AG09319 (cell line): Measurements from ENCODE around the gene PODXL2.

Source experiments
- DNase-seq: peaks from one replicate; pipeline ENCODE4 v3.0.0-alpha.2; 2010; ENCODE audit warnings: low read depth; ENCODE audit errors: extremely low read depth
- TF ChIP-seq, protein P1 (sequence below): IDR thresholded peaks from 2 replicates; pipeline ENCODE4 v1.5.1; 2011; ENCODE audit warnings: low read depth, mild to moderate bottlenecking, inconsistent platforms, low read length, moderate library complexity

The PODXL2 gene

DNA sequence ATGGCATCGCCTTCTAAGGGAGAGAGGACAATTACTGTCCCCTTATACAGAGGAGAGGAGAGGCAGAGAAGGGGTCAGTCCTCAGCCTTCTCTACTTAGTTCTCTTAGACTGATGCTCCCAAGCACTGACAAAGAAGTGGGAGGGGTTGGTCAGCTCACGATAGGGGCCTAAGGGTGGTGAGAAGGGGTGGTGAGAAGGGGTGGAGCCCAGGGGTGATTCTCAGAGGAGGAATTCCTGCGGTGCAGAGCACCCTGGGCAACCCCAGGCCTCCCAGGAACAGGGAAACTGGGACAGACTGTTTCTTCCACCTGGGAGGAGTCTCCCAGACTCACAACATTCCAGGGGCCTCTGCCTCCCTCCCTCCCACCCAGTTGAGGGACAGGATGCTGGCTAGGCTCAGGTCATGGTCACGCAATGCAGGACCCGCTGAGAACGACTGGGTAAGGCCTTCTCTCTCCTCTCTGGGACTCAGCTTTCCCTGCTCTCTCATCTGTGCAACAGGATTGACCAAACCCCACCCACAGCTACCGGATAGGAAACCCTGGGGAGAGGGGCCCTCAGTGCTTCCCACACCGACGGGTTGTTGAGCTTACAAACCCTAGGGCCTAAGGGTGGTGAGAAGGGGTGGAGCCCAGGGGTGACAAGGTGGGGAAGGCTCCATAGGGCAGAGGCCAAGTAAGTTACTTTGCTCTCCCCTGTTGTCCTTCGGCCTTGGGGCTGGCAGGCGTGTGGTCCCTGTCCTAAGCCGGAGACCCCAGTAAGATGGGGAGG is 40.0 kb upstream of the PODXL2 start:
- TF ChIP-seq, protein P1, sequence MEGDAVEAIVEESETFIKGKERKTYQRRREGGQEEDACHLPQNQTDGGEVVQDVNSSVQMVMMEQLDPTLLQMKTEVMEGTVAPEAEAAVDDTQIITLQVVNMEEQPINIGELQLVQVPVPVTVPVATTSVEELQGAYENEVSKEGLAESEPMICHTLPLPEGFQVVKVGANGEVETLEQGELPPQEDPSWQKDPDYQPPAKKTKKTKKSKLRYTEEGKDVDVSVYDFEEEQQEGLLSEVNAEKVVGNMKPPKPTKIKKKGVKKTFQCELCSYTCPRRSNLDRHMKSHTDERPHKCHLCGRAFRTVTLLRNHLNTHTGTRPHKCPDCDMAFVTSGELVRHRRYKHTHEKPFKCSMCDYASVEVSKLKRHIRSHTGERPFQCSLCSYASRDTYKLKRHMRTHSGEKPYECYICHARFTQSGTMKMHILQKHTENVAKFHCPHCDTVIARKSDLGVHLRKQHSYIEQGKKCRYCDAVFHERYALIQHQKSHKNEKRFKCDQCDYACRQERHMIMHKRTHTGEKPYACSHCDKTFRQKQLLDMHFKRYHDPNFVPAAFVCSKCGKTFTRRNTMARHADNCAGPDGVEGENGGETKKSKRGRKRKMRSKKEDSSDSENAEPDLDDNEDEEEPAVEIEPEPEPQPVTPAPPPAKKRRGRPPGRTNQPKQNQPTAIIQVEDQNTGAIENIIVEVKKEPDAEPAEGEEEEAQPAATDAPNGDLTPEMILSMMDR = no peak

DNA sequence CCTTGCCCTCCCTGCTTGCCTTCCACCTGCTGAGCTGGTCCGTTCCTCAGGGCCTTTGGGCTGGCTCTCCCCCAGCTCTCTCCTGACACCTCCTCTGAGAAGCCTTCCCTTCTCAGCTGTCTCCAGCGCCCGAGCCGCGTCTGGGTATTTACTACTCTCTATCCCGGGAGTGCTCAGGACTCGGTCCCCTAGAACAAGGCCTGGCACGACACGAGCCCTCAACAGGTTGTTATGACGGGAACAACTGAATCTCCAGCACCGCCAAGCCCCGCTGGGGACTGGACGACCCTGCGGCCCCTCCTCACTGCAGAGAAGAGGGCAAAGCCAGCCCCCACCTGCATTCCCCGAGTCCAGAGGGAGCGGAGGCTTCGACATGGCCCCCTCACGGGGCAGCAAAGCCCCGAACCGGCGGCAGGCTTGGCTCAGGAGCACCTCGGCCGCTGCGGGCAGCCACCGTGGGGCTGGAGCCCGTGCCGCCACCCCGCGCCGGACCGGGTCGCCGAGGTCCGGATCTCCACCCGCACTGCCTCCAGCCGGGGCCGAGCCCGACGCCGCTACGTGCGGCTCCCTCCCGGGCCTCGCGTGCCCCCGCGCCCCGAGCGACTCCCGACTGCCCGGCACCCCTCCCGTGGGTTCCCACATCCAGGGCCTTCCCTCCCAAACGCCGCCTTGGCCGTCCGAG is 39.2 kb upstream of the PODXL2 start:
- DNase-seq = no peak
- TF ChIP-seq, protein P1 = no peak

More for the DNA sequence above, 40.0 kb upstream of the PODXL2 start:
- no peak for DNase-seq

DNA sequence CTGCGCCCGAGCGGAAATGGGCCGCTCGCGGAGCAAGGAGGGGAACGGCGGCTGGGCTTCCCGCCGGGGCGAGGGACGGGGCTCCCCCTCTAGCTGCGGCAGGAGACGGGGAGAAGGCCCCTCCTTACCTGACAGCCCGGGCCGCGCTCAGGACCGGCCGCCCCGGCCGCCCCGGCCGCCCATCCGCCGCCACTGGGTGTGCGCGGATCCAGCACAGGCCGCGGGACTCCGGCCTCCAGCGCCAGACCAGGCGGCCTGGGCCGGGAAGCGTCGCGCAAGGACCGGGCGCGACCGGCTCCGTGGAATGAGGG is 38.7 kb upstream of the PODXL2 start:
- TF ChIP-seq, protein P1 = no peak
- no peak for DNase-seq

DNA sequence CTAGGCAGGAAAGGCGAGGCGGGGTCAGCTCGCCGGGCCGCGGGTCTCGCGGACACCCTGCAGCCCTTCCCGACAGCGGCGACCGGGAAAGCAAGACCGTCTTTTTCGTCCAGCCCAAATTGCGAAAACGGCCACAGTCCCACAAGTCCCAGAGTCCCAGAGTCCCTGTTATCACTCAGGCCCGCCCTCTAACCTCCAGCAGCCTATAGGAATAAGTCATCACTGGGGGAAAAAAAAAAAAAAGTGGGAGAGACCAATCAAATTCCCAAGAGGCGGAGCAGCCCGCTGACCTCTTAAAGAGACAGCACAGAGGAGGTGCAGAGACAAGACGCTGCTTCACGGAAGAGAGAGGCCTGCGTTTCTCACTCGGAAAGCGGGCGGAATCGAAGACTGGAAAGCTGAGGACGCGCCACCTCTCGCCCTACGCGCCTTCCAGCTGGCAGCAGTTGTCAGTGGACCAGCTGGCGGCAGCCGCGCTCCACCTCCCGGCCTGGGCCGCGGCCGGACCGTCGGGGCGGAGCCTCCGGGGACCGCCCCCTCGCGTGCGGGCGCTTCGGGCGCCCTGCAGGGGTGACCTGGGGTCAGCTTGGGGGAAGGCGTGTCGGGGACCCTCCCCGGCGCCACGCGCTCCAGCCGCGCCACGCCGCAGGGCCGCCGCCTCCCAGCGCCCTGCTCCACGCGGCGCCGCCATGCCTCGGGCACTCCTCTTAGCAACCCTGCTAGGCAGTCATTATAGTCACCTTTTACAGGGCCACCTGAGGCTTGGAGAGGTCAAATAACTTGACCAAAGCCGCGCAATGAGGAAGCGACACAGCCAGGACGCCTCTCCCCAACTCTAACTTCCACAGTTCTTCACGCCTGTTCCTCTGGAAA is 38.2 kb upstream of the PODXL2 start, which contains the start of gene TPRA1:
TPRA1 (minus strand) TSS at position 141 of the 873 bp plus-strand sequence. CDS start 10,587 bp downstream, outside the sequence.
- DNase-seq = peak; percentile 93
- TF ChIP-seq, protein P1 = peak; percentile 13

DNA sequence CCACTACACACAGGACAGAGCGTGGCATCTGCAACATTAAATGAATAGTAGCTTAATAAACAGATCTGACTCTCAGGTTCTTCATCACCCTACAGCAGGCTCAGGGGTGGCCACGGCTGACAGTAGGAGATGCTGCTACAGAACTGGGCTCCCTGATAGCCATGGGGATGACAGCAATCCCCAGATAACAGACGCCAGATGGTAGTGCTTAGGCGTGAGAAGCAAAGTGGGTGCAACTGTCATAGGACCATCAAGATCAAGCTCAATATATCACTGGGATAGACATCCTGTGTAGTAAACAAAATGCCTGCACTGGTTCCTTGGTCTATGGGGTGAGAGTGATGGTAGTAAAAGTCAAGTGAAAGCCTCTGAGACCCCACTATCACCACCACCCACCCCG is 35.8 kb upstream of the PODXL2 start:
- no peak for DNase-seq
- TF ChIP-seq, protein P1 = no peak

DNA sequence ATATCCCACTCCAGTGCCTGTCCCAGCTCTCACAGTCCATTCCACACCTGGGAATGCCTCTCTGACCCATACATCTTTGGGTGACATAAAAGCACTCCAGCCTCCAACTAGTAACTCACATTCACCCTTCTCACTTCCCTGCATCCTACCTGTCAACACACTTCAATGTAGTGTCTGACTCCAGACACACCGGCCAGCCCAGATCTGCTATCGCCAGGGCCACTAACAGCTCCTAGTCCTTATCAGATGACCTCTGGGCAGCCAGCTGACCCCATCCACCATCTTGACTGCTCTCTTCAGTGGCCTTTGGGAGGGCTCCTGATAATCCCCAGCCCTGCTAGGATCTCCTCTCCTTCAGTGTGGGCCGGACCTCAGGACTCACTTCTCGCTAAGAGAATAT is 33.7 kb upstream of the PODXL2 start:
- TF ChIP-seq, protein P1 = no peak
- DNase-seq = no peak
